ENCODE measurements around the gene EARS2.

Gene EARS2

DNA sequence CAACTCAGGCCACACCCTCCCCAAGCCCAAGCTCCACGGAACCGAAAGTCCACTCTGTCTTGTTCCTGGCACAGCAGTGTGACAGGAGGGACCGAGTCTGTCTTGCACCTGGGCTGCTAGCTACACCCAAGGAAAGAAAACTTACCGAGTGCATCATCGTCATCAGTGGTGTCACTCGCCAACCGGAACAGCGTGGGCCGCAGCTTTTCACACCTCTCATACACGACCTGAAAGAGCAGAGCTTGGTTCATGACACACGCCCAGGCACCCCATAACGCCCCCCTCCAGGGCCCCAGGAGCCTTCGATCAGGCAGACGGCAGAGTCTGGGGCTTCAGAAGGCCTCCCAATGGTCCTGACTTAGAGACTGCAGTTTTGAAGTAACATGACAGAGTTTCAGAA is 74.4 kb downstream of the EARS2 start:
- Histone ChIP-seq H3K9ac (no peak overlapping the region), H3K4me1 (no peaks in the 10 kb centered on the region), H3K9me3 (ENCODE audit: control insufficient read depth, low read length) (no peaks in the 10 kb centered on the region), H3K4me3 (ENCODE audit: low read depth, low read length) (no peak overlapping the region), H3K4me2 (ENCODE audit: low read length) (no peak overlapping the region), H3K27ac (no peak overlapping the region), H2AFZ (no peak overlapping the region), H3K79me2 (peaks cover 5% of the 10 kb centered on the region), H3K36me3 (ENCODE audit: control insufficient read depth, insufficient read depth, low read length) (no peaks in the 10 kb centered on the region), H3K27me3 (ENCODE audit: control insufficient read depth, insufficient read depth, low read length) (no peaks in the 10 kb centered on the region)
- TF ChIP-seq, protein P1, sequence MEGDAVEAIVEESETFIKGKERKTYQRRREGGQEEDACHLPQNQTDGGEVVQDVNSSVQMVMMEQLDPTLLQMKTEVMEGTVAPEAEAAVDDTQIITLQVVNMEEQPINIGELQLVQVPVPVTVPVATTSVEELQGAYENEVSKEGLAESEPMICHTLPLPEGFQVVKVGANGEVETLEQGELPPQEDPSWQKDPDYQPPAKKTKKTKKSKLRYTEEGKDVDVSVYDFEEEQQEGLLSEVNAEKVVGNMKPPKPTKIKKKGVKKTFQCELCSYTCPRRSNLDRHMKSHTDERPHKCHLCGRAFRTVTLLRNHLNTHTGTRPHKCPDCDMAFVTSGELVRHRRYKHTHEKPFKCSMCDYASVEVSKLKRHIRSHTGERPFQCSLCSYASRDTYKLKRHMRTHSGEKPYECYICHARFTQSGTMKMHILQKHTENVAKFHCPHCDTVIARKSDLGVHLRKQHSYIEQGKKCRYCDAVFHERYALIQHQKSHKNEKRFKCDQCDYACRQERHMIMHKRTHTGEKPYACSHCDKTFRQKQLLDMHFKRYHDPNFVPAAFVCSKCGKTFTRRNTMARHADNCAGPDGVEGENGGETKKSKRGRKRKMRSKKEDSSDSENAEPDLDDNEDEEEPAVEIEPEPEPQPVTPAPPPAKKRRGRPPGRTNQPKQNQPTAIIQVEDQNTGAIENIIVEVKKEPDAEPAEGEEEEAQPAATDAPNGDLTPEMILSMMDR (IDR thresholded peaks at IDR 0.05) = no peak

DNA sequence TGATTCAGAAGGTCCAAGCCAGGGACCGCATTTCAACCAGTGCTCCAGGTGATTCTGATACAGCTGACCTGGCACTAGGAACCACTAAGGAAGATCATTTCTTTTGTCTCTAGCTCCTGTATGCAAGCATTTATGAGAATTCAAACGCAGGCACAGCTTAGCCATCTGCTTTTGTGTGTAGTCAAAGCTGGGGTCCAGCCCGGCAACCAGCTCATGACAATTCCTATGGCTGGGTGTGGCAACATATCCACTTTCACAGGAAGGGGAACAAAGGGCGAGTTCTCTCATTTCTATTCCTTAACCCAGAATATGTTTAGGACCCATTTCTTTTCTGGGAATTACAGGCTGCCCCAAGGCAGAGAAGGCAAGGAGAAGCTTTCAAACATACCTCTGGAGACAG is 76.9 kb downstream of the EARS2 start:
- no peaks in the 10 kb centered on the region for H3K4me1 ChIP-seq
- H3K36me3 ChIP-seq (ENCODE audit: control insufficient read depth, insufficient read depth, low read length) = no peaks in the 10 kb centered on the region
- no peak overlapping the region for H3K9ac ChIP-seq
- no peak overlapping the region for H2AFZ ChIP-seq
- H3K27ac ChIP-seq = no peak overlapping the region
- no peak overlapping the region for H3K4me2 ChIP-seq (ENCODE audit: low read length)
- no peak overlapping the region for H3K4me3 ChIP-seq (ENCODE audit: low read depth, low read length)
- no peaks in the 10 kb centered on the region for H3K27me3 ChIP-seq (ENCODE audit: control insufficient read depth, insufficient read depth, low read length)
- H3K9me3 ChIP-seq (ENCODE audit: control insufficient read depth, low read length) = no peaks in the 10 kb centered on the region
- TF ChIP-seq, protein P1 (IDR thresholded peaks at IDR 0.05) = no peak
- H3K79me2 ChIP-seq = no peaks in the 10 kb centered on the region

DNA sequence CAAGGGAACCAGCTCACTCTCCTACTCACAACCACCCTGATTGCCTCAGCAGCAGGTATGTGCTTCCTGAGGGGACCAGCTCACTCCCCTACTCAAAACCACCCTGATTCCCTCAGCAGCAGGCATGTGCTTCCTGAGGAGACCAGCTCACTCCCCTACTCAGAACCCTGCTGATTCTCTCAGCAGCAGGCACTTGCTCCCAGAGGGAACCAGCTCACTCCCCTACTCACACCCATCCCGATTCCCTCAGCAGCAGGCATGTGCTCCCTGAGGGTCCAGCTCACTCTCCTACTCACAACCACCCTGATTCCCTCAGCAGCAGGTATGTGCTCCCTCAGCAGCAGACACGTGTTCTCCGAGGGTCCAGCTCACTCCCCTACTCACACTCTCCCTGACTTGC is 78.0 kb downstream of the EARS2 start:
- Histone ChIP-seq H3K4me1 (no peaks in the 10 kb centered on the region), H3K4me3 (ENCODE audit: low read depth, low read length) (no peak overlapping the region), H3K27ac (no peak overlapping the region), H3K9ac (no peak overlapping the region), H3K79me2 (no peaks in the 10 kb centered on the region), H3K9me3 (ENCODE audit: control insufficient read depth, low read length) (no peaks in the 10 kb centered on the region), H3K4me2 (ENCODE audit: low read length) (no peak overlapping the region), H2AFZ (no peak overlapping the region), H3K36me3 (ENCODE audit: control insufficient read depth, insufficient read depth, low read length) (no peaks in the 10 kb centered on the region), H3K27me3 (ENCODE audit: control insufficient read depth, insufficient read depth, low read length) (no peaks in the 10 kb centered on the region)
- TF ChIP-seq, protein P1 (IDR thresholded peaks at IDR 0.05) = no peak

DNA sequence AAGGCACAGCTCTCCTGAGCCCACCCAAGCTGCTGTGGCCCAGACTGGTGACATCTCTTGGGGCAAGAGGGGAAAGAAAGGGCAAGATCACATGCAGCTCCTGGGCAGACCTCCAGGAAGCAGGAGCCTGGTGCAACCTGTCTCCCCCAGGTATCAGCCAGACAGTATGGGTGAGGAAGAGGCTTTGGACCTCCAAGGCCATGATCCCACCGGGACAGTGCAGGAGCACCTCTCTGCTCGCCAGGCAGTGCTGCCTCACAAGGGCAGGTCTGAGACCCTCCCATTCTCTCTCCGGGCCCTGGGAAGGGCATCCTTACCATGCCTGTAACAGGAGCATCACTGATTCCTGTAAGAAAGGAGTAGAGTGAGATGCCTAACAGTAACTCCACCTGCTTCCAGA is 78.6 kb downstream of the EARS2 start:
- Histone ChIP-seq H3K4me1 (no peaks in the 10 kb centered on the region), H3K4me2 (ENCODE audit: low read length) (no peak overlapping the region), H3K27ac (no peak overlapping the region), H3K79me2 (no peaks in the 10 kb centered on the region), H2AFZ (no peak overlapping the region), H3K27me3 (ENCODE audit: control insufficient read depth, insufficient read depth, low read length) (no peaks in the 10 kb centered on the region), H3K9ac (no peak overlapping the region), H3K9me3 (ENCODE audit: control insufficient read depth, low read length) (no peaks in the 10 kb centered on the region), H3K36me3 (ENCODE audit: control insufficient read depth, insufficient read depth, low read length) (no peaks in the 10 kb centered on the region), H3K4me3 (ENCODE audit: low read depth, low read length) (no peak overlapping the region)
- TF ChIP-seq, protein P1 (IDR thresholded peaks at IDR 0.05) = no peak

DNA sequence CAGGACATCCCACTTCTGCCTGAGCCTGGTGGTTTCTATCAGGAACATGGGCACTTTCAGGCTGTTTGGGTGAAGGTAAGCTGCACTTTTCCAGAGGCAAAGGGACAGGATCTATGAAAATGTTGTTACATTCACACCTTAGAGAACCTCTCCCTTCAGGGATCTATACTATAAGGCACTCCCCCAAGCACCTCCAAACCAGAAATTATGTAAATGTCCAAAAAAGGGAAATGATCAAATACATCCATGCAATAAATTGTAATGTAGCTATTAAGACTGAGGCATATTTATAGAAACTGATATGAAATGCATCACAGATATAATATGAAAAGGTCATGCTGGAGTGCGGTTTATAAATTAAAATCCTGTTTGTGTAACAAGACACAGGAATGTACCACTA is 80.9 kb downstream of the EARS2 start:
- no peaks in the 10 kb centered on the region for H3K36me3 ChIP-seq (ENCODE audit: control insufficient read depth, insufficient read depth, low read length)
- no peak overlapping the region for H3K9ac ChIP-seq
- H3K4me1 ChIP-seq = no peaks in the 10 kb centered on the region
- H3K4me3 ChIP-seq (ENCODE audit: low read depth, low read length) = no peak overlapping the region
- H2AFZ ChIP-seq = no peak overlapping the region
- TF ChIP-seq, protein P1 (IDR thresholded peaks at IDR 0.05) = no peak
- no peak overlapping the region for H3K4me2 ChIP-seq (ENCODE audit: low read length)
- H3K27ac ChIP-seq = no peak overlapping the region
- H3K9me3 ChIP-seq (ENCODE audit: control insufficient read depth, low read length) = no peaks in the 10 kb centered on the region
- H3K79me2 ChIP-seq = no peaks in the 10 kb centered on the region
- H3K27me3 ChIP-seq (ENCODE audit: control insufficient read depth, insufficient read depth, low read length) = no peaks in the 10 kb centered on the region
